Panc1 (cell line): ENCODE measurements around the gene TAAR8. TPM values are rescaled to one million over a fixed set of nuclear protein-coding genes. Genes with fewer than 3 reads are reported as not detected.

Experiments
- ATAC-seq: fragments of 200-7000 bp; cut with Tn5 transposase; 2 replicates; pipeline ENCODE4 v1.9.1; 2020; ENCODE audit warnings: mild to moderate bottlenecking, moderate library complexity
- BruUV-seq: library from RNA; stranded (reverse); fragments of 400-500 nt; replicated peaks from 2 replicates; lab custom pipeline; 2021; lab: Mats Ljungman, UMichigan
- CTCF ChIA-PET: fragments of 300-600 bp; sonication (Branson Sonifier 250); formaldehyde crosslinking; loops from one replicate; lab custom pipeline; 2022; ENCODE audit warnings: antibody characterized with exemption; lab: Charles Lee
- POLR2A ChIA-PET: fragments of 300-600 bp; sonication (Branson Sonifier 250); formaldehyde crosslinking; loops from one replicate; lab custom pipeline; 2022; ENCODE audit warnings: antibody characterized with exemption; lab: Charles Lee
- DNase-seq: peaks from one replicate; pipeline ENCODE4 v3.0.0-alpha.2; 2010; ENCODE audit warnings: low read depth, low spot score
- H3K27ac ChIP-seq: 2 replicates; pipeline ENCODE4 v1.5.1; 2011; ENCODE audit warnings: mild to moderate bottlenecking, low read length, inconsistent platforms
- H3K27me3 ChIP-seq: fragments of 200-500 bp; sonication (Bioruptor generic); 2 replicates; pipeline ENCODE4 v1.6.0; 2014; ENCODE audit warnings: low read length, inconsistent platforms; ENCODE audit not compliant: control insufficient read depth, insufficient read depth
- H3K36me3 ChIP-seq: fragments of 200-500 bp; sonication (Bioruptor generic); 2 replicates; pipeline ENCODE4 v1.5.1; 2014; ENCODE audit warnings: inconsistent platforms, mild to moderate bottlenecking, low read length, moderate library complexity; ENCODE audit not compliant: control insufficient read depth, insufficient read depth
- H3K4me1 ChIP-seq: 2 replicates; pipeline ENCODE4 v1.5.1; 2011; ENCODE audit warnings: inconsistent platforms, mild to moderate bottlenecking, low read length, moderate library complexity; ENCODE audit not compliant: control insufficient read depth, insufficient read depth
- H3K4me3 ChIP-seq, 2 experiments: 2 replicates each; pipeline ENCODE4 v1.5.1; 2011 to 2012; ENCODE audit warnings: low read depth in 2 of 2, low read length in 2 of 2, mild to moderate bottlenecking in 2 of 2, inconsistent platforms in 1 of 2, moderate library complexity in 1 of 2
- H3K9me3 ChIP-seq: fragments of 200-500 bp; sonication (Bioruptor generic); 2 replicates; pipeline ENCODE4 v1.5.1; 2014; ENCODE audit warnings: low read depth, mild to moderate bottlenecking, inconsistent platforms, low read length, moderate library complexity; ENCODE audit not compliant: control insufficient read depth, insufficient read depth
- CTCF ChIP-seq: fragments of 450-650 bp; IDR thresholded peaks from 2 replicates; pipeline ENCODE4 v1.5.1; 2017; ENCODE audit warnings: mild to moderate bottlenecking
- POLR2AphosphoS5 ChIP-seq: IDR thresholded peaks from 2 replicates; pipeline ENCODE4 v1.6.1; 2012; ENCODE audit warnings: mild to moderate bottlenecking, low read depth, low read length, moderate library complexity
- REST ChIP-seq, 2 experiments: IDR thresholded peaks; 2 replicates each; pipeline ENCODE4 v1.6.1; 2011 to 2012; ENCODE audit warnings: low read depth in 2 of 2, control low read depth in 1 of 2, low read length in 1 of 2, mild to moderate bottlenecking in 1 of 2, moderate library complexity in 1 of 2; ENCODE audit not compliant: insufficient read depth in 1 of 2
- SIN3A ChIP-seq: IDR thresholded peaks from 2 replicates; pipeline ENCODE4 v1.6.1; 2012; ENCODE audit warnings: low read depth, mild to moderate bottlenecking, low read length, moderate library complexity, borderline replicate concordance; ENCODE audit not compliant: insufficient read depth
- TCF7L2 ChIP-seq: IDR thresholded peaks from 2 replicates; pipeline ENCODE4 v1.6.1; 2011; ENCODE audit warnings: mild to moderate bottlenecking, low read depth, low read length, inconsistent platforms
- in situ Hi-C: cut with HindIII; loops from 2 replicates; pipeline ENCODE4 v1.10.0; 2016; ENCODE audit warnings: low sequenced_read_pairs, low pct_unique_long_range_greater_than_20kb
- intact Hi-C: fragments of 100-400 bp; cut with micrococcal nuclease; formaldehyde crosslinking; loops from one replicate; pipeline ENCODE4 v1.10.0; 2022; ENCODE audit not compliant: unreplicated experiment
- total RNA-seq: library from RNA; stranded (reverse); gene quantifications from one replicate; pipeline ENCODE4 v1.2.1, GENCODE V29; 2021; ENCODE audit not compliant: unreplicated experiment

The TAAR8 gene
- total RNA-seq, 1 experiment from 2014 or later: not detected

GRCh38 chr6:132511831-132512220 is 40.6 kb upstream of the TAAR8 start:
- TF ChIP-seq REST (IDR thresholded peaks at IDR 0.05; ENCODE audit: insufficient read depth in 1 of 2, low read depth in 2 of 2, low read length in 1 of 2) (no peak), CTCF (no peak), POLR2AphosphoS5 (no peak), SIN3A (no peak), TCF7L2 (no peak)
- DNase-seq (no peak), ATAC-seq (no peak)
- Histone ChIP-seq H3K27me3 (peaks cover 14% of the 10 kb centered on the region; the same call in 1 of the 2 replicates), H3K4me1 (peaks cover 20% of the 10 kb centered on the region), H3K4me3 (peak overlapping the region; percentile 71 to 81), H3K36me3 (peaks cover 5% of the 10 kb centered on the region; the same call in 1 of the 2 replicates), H3K9me3 (no peaks in the 10 kb centered on the region), H3K27ac (peak overlapping the region; percentile 82)
- POLR2A ChIA-PET: no interaction called here
- intact Hi-C loops: no loop called here
- no TSS peak for BruUV-seq
- in situ Hi-C loops: no loop called here
- CTCF ChIA-PET: interaction anchor here (0.7 kb wide), 1 partner anchor 240 kb away, joined by 3 read pairs; no protein-coding TSS in a partner anchor

- no peak for ATAC-seq
- Histone ChIP-seq H3K27ac (peak overlapping the region; percentile 82), H3K4me3 (peak overlapping the region; percentile 71 to 81), H3K36me3 (peaks cover 5% of the 10 kb centered on the region; the same call in 1 of the 2 replicates), H3K27me3 (peaks cover 14% of the 10 kb centered on the region; the same call in 1 of the 2 replicates), H3K9me3 (no peaks in the 10 kb centered on the region), H3K4me1 (peaks cover 20% of the 10 kb centered on the region)
- intact Hi-C loops: no loop called here
- ChIA-PET POLR2A (interaction anchor here (0.5 to 0.7 kb wide), 2 partner anchors 297 to 586 kb away, joined by 5 read pairs; no protein-coding TSS in a partner anchor), CTCF (interaction anchor here (0.7 kb wide), 1 partner anchor 240 kb away, joined by 3 read pairs; no protein-coding TSS in a partner anchor)
- TF ChIP-seq SIN3A: no peak
- no peak for TF ChIP-seq TCF7L2
- TF ChIP-seq CTCF: no peak
- no peak for TF ChIP-seq POLR2AphosphoS5
- no peak for TF ChIP-seq REST (IDR thresholded peaks at IDR 0.05; ENCODE audit: insufficient read depth in 1 of 2, low read depth in 2 of 2, low read length in 1 of 2)
- no TSS peak for BruUV-seq
- in situ Hi-C loops: no loop called here
- DNase-seq: no peak
Observed at GRCh38 chr6:132512342-132512637, 40.2 kb upstream of the TAAR8 start.
